ENCODE results near the gene LDOC1.
"Not testable (repeated sequence)": the region's sequence is repeated elsewhere in the genome, so short reads cannot be mapped to it uniquely, and the experiment has no call there.

Gene LDOC1

DNA sequence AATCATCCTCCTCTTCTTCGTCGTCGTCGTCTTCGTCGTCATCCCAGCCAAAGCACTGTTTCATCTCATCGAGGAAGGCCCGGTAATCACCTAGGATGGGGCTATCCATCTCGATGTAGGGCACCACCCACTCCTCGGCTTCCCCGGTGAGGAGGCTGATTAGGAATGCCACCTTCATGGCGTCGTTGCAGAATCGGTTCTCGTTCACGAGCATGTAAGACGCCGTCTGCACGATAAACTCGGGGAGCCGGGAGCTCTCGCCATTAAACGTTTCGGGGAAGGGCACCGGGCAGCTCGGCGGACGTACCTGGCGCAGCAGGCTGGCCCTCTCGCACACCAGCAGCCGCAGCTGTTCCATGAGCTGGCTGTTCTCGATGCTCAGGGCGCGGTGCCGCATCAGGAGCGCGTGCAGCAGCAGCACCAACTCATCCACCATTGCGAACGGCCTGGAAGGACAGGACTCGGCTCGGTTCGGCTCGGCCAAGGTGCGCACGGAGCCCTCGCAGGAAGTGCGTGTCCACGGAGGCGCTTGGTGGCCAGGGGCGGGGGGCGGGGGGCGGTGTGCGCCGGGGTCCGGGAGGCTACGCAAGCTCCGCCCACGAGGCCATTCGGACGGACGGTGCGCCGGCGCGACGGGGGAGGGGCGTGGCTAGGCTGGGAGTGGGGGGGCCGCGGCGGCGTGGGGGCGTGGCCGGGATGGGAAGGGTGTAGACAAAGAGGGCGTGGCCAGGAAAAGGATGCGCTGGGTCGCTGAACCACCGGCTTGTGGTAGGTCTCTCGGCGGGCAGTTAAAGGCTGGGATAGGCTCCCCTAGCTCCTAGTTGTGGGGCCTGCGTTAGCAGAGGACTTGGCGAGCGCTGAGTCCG is at the start of gene LDOC1:
Gene LDOC1, minus strand, starts transcription at position 544 of the 866 bp plus-strand sequence. Its CDS starts 108 bp downstream, at position 436.
- peak; percentile 55 for DNase-seq (ENCODE audit: low spot score)

GRCh38 chrX:141221611-141222010 is 44.7 kb upstream of the LDOC1 start:
- no peak for DNase-seq (ENCODE audit: low spot score)

DNA sequence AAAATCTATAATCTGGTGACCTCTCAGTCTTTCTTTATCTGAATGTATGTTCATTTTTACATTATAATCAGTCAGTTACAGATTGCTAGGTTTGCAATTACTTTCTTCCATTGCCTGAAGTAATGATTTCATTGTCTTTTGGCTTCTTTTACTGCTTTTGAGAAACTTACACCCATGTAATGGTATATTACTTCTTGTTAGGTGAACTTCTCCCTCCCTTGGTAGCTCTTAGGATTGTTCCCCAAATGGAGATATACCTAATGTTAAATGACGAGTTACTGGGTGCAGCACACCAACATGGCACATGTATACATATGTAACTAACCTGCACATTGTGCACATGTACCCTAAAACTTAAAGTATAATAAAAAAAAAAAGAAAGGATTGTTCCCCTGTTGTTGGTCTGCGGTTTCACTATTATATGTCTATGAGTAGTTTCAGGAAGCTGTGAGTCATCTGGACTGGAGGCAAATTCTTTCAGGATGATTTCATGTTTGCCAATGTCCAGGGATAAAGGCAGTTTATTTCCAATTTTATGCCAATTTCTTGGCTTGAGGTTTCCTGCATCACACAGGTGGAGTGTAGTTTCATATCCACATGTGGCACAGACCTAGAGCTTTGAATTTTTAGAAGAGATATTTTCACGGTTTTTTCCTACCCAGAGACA is 43.5 kb upstream of the LDOC1 start:
- DNase-seq (ENCODE audit: low spot score) = peak; percentile 25

DNA sequence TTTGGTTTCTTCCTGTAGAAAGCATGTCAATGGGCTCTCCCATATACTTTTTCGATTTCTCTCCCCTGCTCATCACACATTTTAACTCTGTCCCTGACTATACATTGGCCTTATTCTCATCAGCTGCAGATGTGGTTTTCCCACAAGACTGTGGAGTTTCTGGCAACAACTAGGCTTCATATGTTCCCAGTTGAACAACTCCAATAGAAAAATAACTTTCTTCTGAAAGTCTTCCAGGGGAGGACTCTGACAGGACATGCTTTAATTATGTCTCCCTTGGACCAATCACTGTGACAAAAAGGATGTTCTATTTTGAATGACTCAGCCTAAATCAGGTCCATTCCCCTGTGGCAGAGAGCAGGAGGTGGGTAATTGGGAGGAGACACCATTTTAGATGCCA is 37.3 kb upstream of the LDOC1 start:
- no peak for DNase-seq (ENCODE audit: low spot score)

DNA sequence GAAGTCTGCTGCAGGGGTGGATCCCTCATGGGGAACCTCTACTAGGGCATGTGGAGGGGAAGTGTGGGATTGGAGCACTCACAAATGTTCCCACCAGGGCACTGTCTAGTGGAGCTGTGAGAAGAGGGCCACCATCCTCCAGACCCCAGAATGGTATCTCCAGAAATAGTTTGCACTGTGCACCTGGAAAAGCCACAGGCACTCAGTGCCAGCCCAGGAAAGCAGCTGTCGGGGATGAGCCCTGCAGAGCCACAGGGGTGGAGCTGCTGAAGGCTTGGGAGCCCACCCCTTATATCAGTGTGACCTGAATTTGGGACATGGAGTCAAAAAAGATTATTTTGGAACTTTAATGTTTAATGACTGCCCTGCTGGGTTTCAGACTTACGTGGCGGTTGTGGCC is 25.0 kb upstream of the LDOC1 start:
- no peak for DNase-seq (ENCODE audit: low spot score)

DNA sequence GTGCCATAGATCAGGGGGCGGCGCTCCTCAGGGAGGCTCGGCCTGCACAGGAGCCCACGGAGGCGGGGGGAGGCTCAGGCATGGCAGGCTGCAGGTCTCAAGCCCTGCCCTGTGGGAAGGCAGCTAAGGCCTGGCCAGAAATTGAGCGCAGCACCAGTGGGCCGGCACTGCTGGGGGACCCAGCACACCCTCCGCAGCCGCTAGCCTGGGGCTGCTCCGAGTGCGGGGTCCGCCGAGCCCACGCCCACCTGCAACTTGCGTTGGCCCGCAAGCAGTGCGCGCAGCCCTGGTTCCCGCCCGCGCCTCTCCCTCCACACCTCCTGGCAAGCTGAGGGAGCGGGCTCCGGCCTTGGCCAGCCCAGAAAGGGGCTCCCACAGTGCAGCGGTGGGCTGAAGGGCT is 11.6 kb upstream of the LDOC1 start:
- DNase-seq (ENCODE audit: low spot score) = not testable (repeated sequence)

GRCh38 chrX:141185366-141185765 is 8.4 kb upstream of the LDOC1 start:
- no peak for DNase-seq (ENCODE audit: low spot score)

- DNase-seq (ENCODE audit: low spot score) = no peak
These were observed 6.1 kb upstream of the LDOC1 start for GRCh38 chrX:141183000-141183399.

DNA sequence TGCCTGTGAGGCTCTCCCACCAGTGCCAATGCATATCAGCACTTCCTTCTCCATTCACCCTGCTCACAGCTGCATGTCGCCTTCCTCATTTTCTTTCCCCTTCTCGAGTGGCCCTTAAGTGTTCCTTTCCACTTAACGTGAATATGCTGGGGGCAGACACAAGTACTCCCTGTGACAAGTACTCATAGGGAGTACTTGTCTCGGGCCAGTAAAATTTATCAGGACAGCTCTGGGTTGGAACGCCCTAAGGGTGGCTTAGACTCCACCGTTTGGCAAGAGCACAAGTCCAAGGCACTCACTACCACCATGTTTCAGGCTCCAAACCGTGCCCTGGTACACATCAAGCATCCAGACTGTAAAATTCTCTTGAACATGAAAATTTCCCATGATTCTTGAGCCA is 3.9 kb upstream of the LDOC1 start:
- DNase-seq (ENCODE audit: low spot score) = no peak

GRCh38 chrX:141175786-141176185 is 1.1 kb downstream of the LDOC1 start:
- DNase-seq (ENCODE audit: low spot score) = no peak

DNA sequence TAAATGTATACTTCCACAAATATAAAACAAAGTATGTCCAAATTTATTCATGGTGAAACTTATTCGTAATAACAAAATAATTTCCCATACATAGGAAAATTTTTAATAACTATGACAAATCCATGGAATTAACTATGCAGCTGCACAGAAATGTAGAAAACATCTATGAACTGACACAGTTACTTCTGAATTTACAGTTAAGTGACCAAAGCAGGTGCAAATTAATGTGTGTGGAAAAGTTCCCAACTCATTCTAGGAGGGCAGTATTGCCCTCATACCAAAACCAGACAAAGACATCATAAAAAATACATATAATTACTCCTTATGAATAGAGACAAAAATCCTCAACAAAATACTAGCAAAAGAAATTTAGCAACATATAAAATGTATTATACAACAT is 12.5 kb downstream of the LDOC1 start:
- no peak for DNase-seq (ENCODE audit: low spot score)

DNA sequence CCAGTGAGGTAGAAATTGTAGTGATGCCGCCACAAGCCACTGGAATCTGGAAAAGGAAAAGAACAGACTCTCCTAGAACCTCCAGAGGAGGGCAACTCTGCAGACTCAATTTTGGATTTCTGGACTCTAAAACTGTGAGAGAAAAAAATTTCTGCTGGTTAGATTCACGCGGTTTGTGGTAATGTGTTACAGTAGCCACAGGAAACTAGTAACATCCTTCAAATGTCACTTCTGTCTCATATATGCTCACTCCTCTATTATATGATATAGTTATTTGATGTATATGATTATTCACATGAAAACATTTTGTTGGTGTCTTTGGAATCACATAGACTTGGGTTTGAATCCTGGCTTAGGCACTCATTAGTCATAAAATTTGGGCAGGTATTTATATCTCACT is 18.8 kb downstream of the LDOC1 start:
- DNase-seq (ENCODE audit: low spot score) = no peak

DNA sequence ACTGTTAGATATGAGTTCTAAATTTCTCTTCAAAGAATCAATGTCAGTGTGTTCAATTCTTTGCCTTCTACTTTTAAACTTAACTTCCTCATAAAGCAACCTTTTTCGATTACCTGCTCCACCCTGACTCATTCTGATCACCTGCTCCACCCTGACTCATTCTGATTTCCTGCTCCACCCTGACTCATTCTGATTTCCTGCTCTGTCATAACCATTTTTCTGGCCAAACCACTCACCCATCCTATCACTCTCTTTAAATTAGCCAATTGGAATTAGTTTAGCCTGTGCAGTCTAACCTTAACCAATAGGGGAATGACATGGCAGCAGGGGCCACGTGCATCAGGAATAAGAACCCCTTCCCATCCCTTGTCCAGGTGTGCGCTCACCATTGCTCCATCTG is 21.7 kb downstream of the LDOC1 start:
- DNase-seq (ENCODE audit: low spot score) = not testable (repeated sequence)

GRCh38 chrX:141142946-141143345 is 34.0 kb downstream of the LDOC1 start:
- no peak for DNase-seq (ENCODE audit: low spot score)

DNA sequence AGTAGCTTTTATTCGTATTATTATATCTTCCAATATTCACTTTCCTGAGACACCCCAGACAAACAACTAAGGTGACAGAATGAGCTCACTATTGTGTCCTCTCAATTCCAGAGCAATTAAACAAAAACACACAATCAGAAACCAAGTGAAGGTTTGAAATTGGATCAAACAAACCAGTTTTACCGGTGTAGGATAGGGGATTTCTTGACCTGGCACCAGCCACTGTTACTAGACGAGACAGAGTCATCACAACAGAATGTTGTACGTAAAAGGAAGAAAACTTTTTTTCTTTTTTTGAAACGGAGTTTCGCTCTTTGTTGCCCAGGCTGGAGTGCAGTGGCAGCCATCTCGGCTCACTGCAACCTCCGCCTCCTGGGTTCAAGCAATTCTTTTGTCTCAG is 43.7 kb downstream of the LDOC1 start:
- DNase-seq (ENCODE audit: low spot score) = no peak

GRCh38 chrX:141127146-141127545 is 49.8 kb downstream of the LDOC1 start:
- DNase-seq (ENCODE audit: low spot score) = no peak

Measured in COLO829 (cell line).